AG10803 (cell line): ENCODE results near the gene GSAP.

ENCODE experiments used
- DNase-seq: peaks from one replicate; pipeline ENCODE4 v3.0.0; 2010; ENCODE audit warnings: low read depth
- H3K4me3 ChIP-seq: 2 replicates; pipeline ENCODE4 v1.5.1; 2011; ENCODE audit warnings: mild to moderate bottlenecking, low read length, control low read depth
- CTCF ChIP-seq: conservative IDR thresholded peaks from 2 replicates; pipeline ENCODE4 v1.5.1; 2011; ENCODE audit warnings: mild to moderate bottlenecking, low read length, control low read depth, inconsistent platforms

GSAP gene

GRCh38 chr7:77330169-77330882 is 85.8 kb downstream of the GSAP start:
- H3K4me3 ChIP-seq: no peak overlapping the region
- peak; percentile 16 for DNase-seq
- TF ChIP-seq CTCF: no peak

- no peak for DNase-seq
- TF ChIP-seq CTCF: no peak
- no peak overlapping the region for H3K4me3 ChIP-seq
Observed at GRCh38 chr7:77329466-77330168, 86.5 kb downstream of the GSAP start.

- H3K4me3 ChIP-seq: no peak overlapping the region
- TF ChIP-seq CTCF: no peak
- DNase-seq: peak; percentile 70
Observed at GRCh38 chr7:77328669-77329068, 87.5 kb downstream of the GSAP start.

- no peak for DNase-seq
- TF ChIP-seq CTCF: 0 out of 2 replicates have a peak, but pooled peaks have one; percentile 2
- H3K4me3 ChIP-seq: no peak overlapping the region
Observed at GRCh38 chr7:77327932-77328628, 88.1 kb downstream of the GSAP start.

- peak; percentile 87 for DNase-seq
- no peak overlapping the region for H3K4me3 ChIP-seq
- TF ChIP-seq CTCF: no peak
Observed at GRCh38 chr7:77327067-77327931, 88.8 kb downstream of the GSAP start.

GRCh38 chr7:77326131-77326530 is 90.0 kb downstream of the GSAP start:
- no peak overlapping the region for H3K4me3 ChIP-seq
- DNase-seq: no peak
- TF ChIP-seq CTCF: no peak
